GM18858 (cell line): ENCODE data around the gene DDX49.

Experiments used
- ATAC-seq: cut with Tn5 transposase; IDR thresholded peaks from one replicate; pipeline ENCODE4 v1.9.1; 2021; ENCODE audit not compliant: unreplicated experiment

The DDX49 gene

DNA sequence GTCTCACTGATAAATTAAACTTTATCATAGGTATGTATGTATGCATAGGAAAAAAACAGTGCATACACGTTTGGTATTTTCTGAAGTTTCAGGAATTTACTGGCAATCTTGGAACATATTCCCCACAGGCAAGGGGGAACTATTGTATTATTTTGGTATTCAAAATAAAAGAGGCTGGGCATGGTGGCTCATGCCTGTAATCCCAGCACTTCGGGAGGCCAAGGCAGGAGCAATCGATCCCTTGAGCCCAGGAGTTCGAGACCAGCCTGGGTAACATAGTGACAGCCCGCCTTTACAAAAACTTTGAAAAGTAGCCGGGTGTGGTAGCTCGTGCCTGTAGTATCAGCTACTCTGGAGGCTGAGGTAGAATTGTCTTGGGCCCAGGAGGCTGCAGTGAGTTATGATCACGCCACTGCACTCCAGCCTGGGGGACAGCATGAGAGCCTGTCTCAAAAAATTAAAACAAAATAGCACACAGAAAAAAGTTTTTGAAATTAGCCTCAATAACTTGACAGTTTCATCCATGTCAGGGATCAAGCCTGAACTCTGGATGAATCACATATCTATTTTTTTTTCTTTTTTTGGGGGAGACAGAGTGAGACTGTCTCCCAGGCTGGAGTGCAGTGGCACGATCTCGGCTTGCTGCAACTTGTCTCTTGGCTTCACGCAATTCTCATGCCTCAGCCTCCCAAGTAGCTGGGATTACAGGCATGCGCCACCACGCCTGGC, 50.6 kb downstream of the DDX49 start:
- ATAC-seq: no peak

DNA sequence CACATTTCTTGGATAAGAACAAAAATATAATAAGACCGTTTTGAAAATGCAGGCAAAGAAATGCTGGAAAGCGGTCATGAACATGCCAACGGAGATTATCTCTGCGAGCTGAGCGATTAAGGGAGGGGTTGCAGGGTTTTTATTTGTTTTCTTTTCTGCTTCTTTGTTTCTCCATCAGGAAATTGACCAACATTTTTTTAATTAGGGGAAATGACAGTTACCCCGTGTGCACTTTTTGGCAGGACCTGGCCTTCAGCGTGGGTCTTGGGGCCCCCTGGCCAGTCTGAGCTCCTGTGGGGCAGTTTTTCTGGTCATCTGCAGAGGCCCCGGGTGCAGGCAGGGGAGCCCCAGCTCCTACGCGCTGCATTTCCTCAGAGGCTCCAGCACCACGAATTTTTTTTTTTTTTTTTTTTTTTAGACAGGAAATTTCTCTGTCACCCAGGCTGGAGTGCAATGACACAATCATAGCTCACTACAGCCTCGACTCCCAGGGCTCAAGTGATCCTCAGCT, 52.8 kb downstream of the DDX49 start:
- no peak for ATAC-seq

- no peak for ATAC-seq
These were observed 53.3 kb downstream of the DDX49 start for GRCh38 chr19:18972851-18973250.

- ATAC-seq: no peak
These were observed 55.5 kb downstream of the DDX49 start for GRCh38 chr19:18975011-18975410.

GRCh38 chr19:18975869-18976268, 56.4 kb downstream of the DDX49 start:
- ATAC-seq: no peak
